Vagina (tissue), 2 donors: Measurements from ENCODE around the gene MATK.

Source experiments
- POLR2A ChIP-seq, 2 donors: fragments of 450-650 bp; IDR thresholded peaks; one replicate each; pipeline ENCODE4 v1.6.1; 2017; ENCODE audit warnings: antibody characterized with exemption in 2 of 2, mild to moderate bottlenecking in 2 of 2, moderate library complexity in 2 of 2
- TF ChIP-seq, protein P1 (sequence below), 3 experiments: fragments of 450-650 bp in 2 of 3; fragments of 200-600 bp in 1 of 3; sonication (generic) in 1 of 3; IDR thresholded peaks; one replicate each; pipeline ENCODE4 v1.5.1; 2017 to 2019; ENCODE audit warnings: antibody characterized with exemption in 3 of 3, mild to moderate bottlenecking in 2 of 3, moderate library complexity in 2 of 3

DNA sequence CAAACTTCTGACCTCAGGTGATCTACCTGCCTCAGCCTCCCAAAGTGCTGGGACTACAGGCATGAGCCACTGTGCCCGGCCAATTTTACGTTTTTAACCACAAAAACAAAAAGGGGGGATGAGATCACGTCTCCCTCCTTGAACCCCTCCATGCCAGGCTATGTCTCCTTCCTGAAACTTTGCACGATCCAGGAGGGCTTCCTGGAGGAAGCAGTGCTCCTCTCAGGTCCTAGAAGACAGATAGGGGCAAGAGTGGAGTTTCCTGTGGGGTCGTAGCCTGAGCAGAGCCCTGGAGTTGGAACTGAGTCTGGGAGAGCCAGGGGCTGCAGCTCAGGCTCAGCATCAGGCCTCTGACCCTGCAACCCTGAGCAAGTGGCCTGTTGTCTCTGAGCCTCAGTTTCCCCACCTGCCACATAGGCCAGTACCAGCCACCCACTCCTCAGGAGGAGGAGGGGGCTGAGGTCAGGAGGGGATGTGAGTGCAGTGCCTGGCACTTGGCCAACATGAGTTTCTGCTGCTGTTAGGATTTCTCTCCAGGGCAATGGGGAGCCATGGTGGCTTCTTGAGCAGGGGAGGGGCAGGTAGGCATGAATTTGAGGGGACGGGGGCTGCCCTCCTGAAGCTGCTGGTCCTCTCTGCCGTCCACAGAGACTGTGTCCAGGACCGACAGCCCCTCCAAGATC, 40.7 kb downstream of the MATK start:
- TF ChIP-seq POLR2A (IDR thresholded peaks at IDR 0.05) = no peak
- TF ChIP-seq, protein P1, sequence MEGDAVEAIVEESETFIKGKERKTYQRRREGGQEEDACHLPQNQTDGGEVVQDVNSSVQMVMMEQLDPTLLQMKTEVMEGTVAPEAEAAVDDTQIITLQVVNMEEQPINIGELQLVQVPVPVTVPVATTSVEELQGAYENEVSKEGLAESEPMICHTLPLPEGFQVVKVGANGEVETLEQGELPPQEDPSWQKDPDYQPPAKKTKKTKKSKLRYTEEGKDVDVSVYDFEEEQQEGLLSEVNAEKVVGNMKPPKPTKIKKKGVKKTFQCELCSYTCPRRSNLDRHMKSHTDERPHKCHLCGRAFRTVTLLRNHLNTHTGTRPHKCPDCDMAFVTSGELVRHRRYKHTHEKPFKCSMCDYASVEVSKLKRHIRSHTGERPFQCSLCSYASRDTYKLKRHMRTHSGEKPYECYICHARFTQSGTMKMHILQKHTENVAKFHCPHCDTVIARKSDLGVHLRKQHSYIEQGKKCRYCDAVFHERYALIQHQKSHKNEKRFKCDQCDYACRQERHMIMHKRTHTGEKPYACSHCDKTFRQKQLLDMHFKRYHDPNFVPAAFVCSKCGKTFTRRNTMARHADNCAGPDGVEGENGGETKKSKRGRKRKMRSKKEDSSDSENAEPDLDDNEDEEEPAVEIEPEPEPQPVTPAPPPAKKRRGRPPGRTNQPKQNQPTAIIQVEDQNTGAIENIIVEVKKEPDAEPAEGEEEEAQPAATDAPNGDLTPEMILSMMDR (IDR thresholded peaks at IDR 0.05) = no peak
